Keratinocyte (primary cell): ENCODE measurements around the gene HABP4. TPM values are rescaled to one million over a fixed set of nuclear protein-coding genes. Genes with fewer than 3 reads are reported as not detected.

Experiments used
- DNase-seq: peaks from one replicate; pipeline ENCODE4 v3.0.0-alpha.2; 2011; ENCODE audit warnings: low read depth, missing footprints, low spot score
- FAIRE-seq: peaks from 2 replicates; lab custom pipeline; 2011; peaks lifted over from hg19 to GRCh38; lab: Jason Lieb, UNC
- H2AFZ ChIP-seq: 2 replicates; pipeline ENCODE4 v1.6.0; 2012; ENCODE audit warnings: low read length, control low read depth, inconsistent platforms; ENCODE audit not compliant: control insufficient read depth
- H3K27ac ChIP-seq: 2 replicates; pipeline ENCODE4 v1.5.1; 2011; ENCODE audit warnings: low read length; ENCODE audit not compliant: control insufficient read depth, insufficient read depth
- H3K27me3 ChIP-seq: 3 replicates; pipeline ENCODE4 v1.6.0; 2011; ENCODE audit warnings: low read length; ENCODE audit not compliant: control insufficient read depth, insufficient read depth; ENCODE audit errors: extremely low read depth
- H3K36me3 ChIP-seq, 2 experiments: 2 replicates in 1 of 2; 3 replicates in 1 of 2; pipeline ENCODE4 v1.5.1; 2011; ENCODE audit warnings: low read length in 2 of 2, mild to moderate bottlenecking in 1 of 2; ENCODE audit not compliant: control insufficient read depth in 2 of 2, insufficient read depth in 2 of 2; ENCODE audit errors: extremely low read depth in 1 of 2
- H3K4me1 ChIP-seq: 3 replicates; pipeline ENCODE4 v1.5.1; 2011; ENCODE audit warnings: low read length; ENCODE audit not compliant: control insufficient read depth, insufficient read depth; ENCODE audit errors: extremely low read depth
- H3K4me2 ChIP-seq: 3 replicates; pipeline ENCODE4 v1.6.0; 2011; ENCODE audit warnings: low read depth, low read length; ENCODE audit not compliant: control insufficient read depth, insufficient read depth; ENCODE audit errors: extremely low read depth
- H3K4me3 ChIP-seq, 3 experiments: fragments of 200-600 bp in 1 of 3; sonication (generic) in 1 of 3; 2 replicates in 2 of 3; 3 replicates in 1 of 3; pipeline ENCODE4 v1.5.1; 2011 to 2016; ENCODE audit warnings: low read length in 3 of 3, mild to moderate bottlenecking in 3 of 3, control low read depth in 2 of 3, inconsistent platforms in 1 of 3, low read depth in 1 of 3, mixed read lengths in 1 of 3, mixed run types in 1 of 3, moderate library complexity in 1 of 3; ENCODE audit not compliant: control insufficient read depth in 2 of 3, insufficient read depth in 2 of 3; ENCODE audit errors: extremely low read depth in 1 of 3
- H3K79me2 ChIP-seq: 2 replicates; pipeline ENCODE4 v1.6.0; 2012; ENCODE audit warnings: low read length; ENCODE audit not compliant: control insufficient read depth, insufficient read depth
- H3K9ac ChIP-seq: 3 replicates; pipeline ENCODE4 v1.6.0; 2011; ENCODE audit warnings: low read length; ENCODE audit not compliant: control insufficient read depth, insufficient read depth; ENCODE audit errors: extremely low read depth
- H3K9me1 ChIP-seq: 3 replicates; pipeline ENCODE4 v1.6.0; 2011; ENCODE audit warnings: low read length; ENCODE audit not compliant: control insufficient read depth, insufficient read depth; ENCODE audit errors: extremely low read depth
- H3K9me3 ChIP-seq: 2 replicates; pipeline ENCODE4 v1.5.1; 2012; ENCODE audit warnings: low read depth, low read length; ENCODE audit not compliant: control insufficient read depth
- H4K20me1 ChIP-seq: 3 replicates; pipeline ENCODE4 v1.6.0; 2011; ENCODE audit warnings: low read length; ENCODE audit not compliant: control insufficient read depth, insufficient read depth; ENCODE audit errors: extremely low read depth
- CTCF ChIP-seq, 3 experiments: IDR thresholded peaks in 1 of 3; conservative IDR thresholded peaks in 1 of 3; optimal IDR thresholded peaks in 1 of 3; 2 replicates in 2 of 3; 3 replicates in 1 of 3; pipeline versions ENCODE3 to v1.5.1; 2011; ENCODE audit warnings: low read length in 3 of 3, mild to moderate bottlenecking in 3 of 3, moderate library complexity in 2 of 3, control low read depth in 1 of 3, inconsistent platforms in 1 of 3; ENCODE audit not compliant: insufficient read depth in 2 of 3; ENCODE audit errors: extremely low read depth in 1 of 3
- EZH2 ChIP-seq: IDR thresholded peaks from one replicate; pipeline ENCODE4 v1.6.1; 2012; ENCODE audit warnings: inconsistent platforms, mild to moderate bottlenecking, low read length, moderate library complexity
- dilution Hi-C: fragments of 300-500 bp; cut with MboI; formaldehyde crosslinking; loops from one replicate; pipeline ENCODE4 v1.7.0; 2020; ENCODE audit warnings: low sequenced_read_pairs; ENCODE audit not compliant: extremely low pct_ligation_motif_present
- polyA plus RNA-seq, 5 experiments: library from polyadenylated mRNA; depleted of rRNA in 3 of 5; stranded (reverse) in 3 of 5; stranded (forward) in 1 of 5; unstranded in 1 of 5; fragments of >200 nt; gene quantifications; 1 replicate in 1 of 5; 2 replicates in 3 of 5; 3 replicates in 1 of 5; pipeline versions ENCODE4 v1.2.1 to v1.2.3, GENCODE V29; 2011 to 2012; ENCODE audit warnings: missing spikeins in 2 of 5, low read depth in 1 of 5, low replicate concordance in 1 of 5

HABP4 gene
- polyA plus RNA-seq, 1 donor (not counting 4 experiments of a cell fraction or from before 2014, with no cell fraction given): 6.8 TPM

DNA sequence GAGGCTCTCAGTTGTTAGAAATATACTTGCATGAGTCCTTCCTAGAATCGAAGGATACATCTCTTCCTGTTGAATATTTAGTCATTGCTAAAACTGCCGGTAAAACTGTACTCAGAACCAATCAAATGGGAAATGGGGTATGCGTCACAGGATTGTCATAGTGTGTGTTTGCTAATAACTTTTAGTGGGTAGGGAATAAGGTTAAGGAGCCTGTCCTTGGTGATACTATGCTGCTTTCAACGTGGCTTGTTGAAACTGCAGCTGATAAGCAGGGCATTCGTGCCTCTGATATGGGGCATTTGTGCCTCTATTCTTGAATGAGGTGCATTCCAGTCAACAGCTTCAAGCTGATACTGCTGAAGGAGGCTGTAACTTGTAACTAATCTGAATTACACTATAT is 26.6 kb downstream of the HABP4 start:
- H3K9ac ChIP-seq: no peak overlapping the region
- TF ChIP-seq EZH2: no peak
- TF ChIP-seq CTCF (optimal IDR thresholded peaks at IDR 0.05 in 1 of 3, IDR thresholded peaks at IDR 0.05 in 1 of 3, conservative IDR thresholded peaks at IDR 0.05 in 1 of 3; ENCODE audit: extremely low read depth in 1 of 3, insufficient read depth in 2 of 3, low read length in 3 of 3): no peak
- H3K4me1 ChIP-seq: no peaks in the 10 kb centered on the region
- H3K36me3 ChIP-seq: peaks cover 5 to 10% of the 10 kb centered on the region in 2 experiments
- no peak overlapping the region for H3K27ac ChIP-seq
- H3K9me1 ChIP-seq: no peaks in the 10 kb centered on the region
- no peak overlapping the region for H3K4me3 ChIP-seq
- DNase-seq (no peak), FAIRE-seq (no peak)
- no peak overlapping the region for H3K4me2 ChIP-seq
- H3K9me3 ChIP-seq: no peaks in the 10 kb centered on the region
- H4K20me1 ChIP-seq: no peaks in the 10 kb centered on the region
- no peaks in the 10 kb centered on the region for H3K27me3 ChIP-seq
- H3K79me2 ChIP-seq: no peaks in the 10 kb centered on the region
- no peak overlapping the region for H2AFZ ChIP-seq
- dilution Hi-C loops: no loop called here

DNA sequence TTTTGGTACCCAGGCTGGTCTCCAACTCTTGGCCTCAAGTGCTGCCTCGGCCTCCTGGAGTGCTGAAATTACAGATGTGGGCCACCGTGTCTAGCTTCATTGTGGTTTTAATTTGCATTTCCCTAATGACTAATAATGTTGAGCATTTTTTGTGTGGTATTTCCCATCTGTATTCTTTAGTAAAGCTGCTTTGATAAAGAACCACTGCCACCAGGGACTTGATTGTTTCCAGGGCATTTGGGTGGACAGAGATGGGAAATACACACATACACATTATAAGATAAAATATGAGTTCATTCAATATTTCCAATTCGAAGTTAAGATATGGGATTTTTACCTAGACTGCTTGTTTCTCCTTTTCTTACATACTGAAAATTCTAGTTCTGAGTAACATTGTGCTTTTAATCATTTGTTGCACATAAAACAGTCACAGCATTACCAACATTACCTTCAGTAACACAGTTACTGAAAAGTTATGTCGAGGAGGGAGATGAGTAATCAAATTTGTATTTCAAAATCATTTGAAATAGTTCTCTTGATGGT is 28.9 kb downstream of the HABP4 start:
- Histone ChIP-seq H3K27me3 (no peaks in the 10 kb centered on the region), H4K20me1 (no peaks in the 10 kb centered on the region), H3K36me3 (peaks cover 0 to 4% of the 10 kb centered on the region in 2 experiments), H3K4me1 (no peaks in the 10 kb centered on the region), H3K9ac (no peak overlapping the region), H3K9me3 (no peaks in the 10 kb centered on the region), H3K9me1 (no peaks in the 10 kb centered on the region), H3K27ac (no peak overlapping the region), H2AFZ (no peak overlapping the region), H3K4me2 (no peak overlapping the region), H3K4me3 (no peak overlapping the region), H3K79me2 (no peaks in the 10 kb centered on the region)
- dilution Hi-C loops: no loop called here
- DNase-seq: no peak
- no peak for TF ChIP-seq EZH2
- no peak for TF ChIP-seq CTCF (optimal IDR thresholded peaks at IDR 0.05 in 1 of 3, IDR thresholded peaks at IDR 0.05 in 1 of 3, conservative IDR thresholded peaks at IDR 0.05 in 1 of 3; ENCODE audit: extremely low read depth in 1 of 3, insufficient read depth in 2 of 3, low read length in 3 of 3)
- FAIRE-seq: no peak
